Kidney epithelial cell (primary cell): ENCODE measurements around the gene TARM1. TPM values are rescaled to one million over a fixed set of nuclear protein-coding genes. Genes with fewer than 3 reads are reported as not detected.

ENCODE experiments used
- DNase-seq: peaks from one replicate; pipeline ENCODE4 v3.0.0-alpha.2; 2010; ENCODE audit warnings: low read depth
- H3K27me3 ChIP-seq: 2 replicates; pipeline ENCODE4 v1.6.0; 2011; ENCODE audit warnings: low read length; ENCODE audit not compliant: control insufficient read depth, insufficient read depth
- H3K36me3 ChIP-seq: 2 replicates; pipeline ENCODE4 v1.5.1; 2011; ENCODE audit warnings: low read length; ENCODE audit not compliant: control insufficient read depth, insufficient read depth
- H3K4me3 ChIP-seq: 2 replicates; pipeline ENCODE4 v1.5.1; 2011; ENCODE audit warnings: low read depth, mild to moderate bottlenecking, control low read depth, low read length
- total RNA-seq: library from RNA; depleted of rRNA; stranded (reverse); fragments of >200 nt; gene quantifications from 2 replicates; pipeline ENCODE4 v1.2.3, GENCODE V29; 2015
- TF ChIP-seq, protein P1 (sequence below): IDR thresholded peaks from 2 replicates; pipeline ENCODE4 v1.5.1; 2011; ENCODE audit warnings: mild to moderate bottlenecking, moderate library complexity, low read length, control low read depth, inconsistent platforms; ENCODE audit not compliant: insufficient read depth, poor library complexity, severe bottlenecking

TARM1 gene
- total RNA-seq, 1 donor from 2014 or later: not detected

DNA sequence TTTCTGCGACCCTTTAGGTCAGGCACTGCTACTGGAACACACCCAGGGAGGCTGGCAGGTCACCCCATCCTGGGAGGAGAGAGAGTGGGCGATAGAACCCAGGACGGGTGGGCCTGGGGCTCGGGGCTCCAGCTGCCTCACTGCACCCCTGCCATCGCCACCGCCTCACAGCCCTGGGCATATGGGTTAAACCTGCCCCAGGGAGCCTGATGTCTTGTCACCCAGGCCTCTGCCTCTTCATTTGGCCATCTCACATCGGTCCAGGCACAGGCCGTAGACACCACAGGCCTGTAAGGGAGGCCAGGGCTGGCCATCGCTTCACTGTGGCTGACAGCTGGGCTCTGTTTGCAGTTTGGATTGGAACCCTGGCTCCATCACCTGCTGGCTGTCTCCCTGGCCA is 44.5 kb upstream of the TARM1 start:
- no peaks in the 10 kb centered on the region for H3K36me3 ChIP-seq

DNA sequence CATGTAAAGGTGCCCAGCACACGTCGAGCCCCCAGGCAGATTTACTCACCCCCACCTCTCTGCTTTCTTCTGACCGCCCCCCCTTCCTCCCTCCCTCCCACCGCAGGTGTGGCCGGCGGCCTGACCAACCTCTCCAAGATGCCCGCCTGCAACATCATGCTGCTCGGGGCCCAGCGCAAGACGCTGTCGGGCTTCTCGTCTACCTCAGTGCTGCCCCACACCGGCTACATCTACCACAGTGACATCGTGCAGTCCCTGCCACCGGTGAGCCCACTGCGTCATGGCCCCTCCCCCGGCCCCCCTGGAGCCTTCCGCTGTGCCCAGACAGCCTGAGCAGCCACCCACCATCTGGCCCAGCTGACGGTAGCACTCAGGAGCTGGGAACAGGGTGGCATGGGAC is 43.2 kb upstream of the TARM1 start:
- peaks cover 3% of the 10 kb centered on the region for H3K36me3 ChIP-seq

More for the DNA sequence above, 44.5 kb upstream of the TARM1 start:
- H3K4me3 ChIP-seq: no peak overlapping the region
- no peak for DNase-seq
- TF ChIP-seq, protein P1, sequence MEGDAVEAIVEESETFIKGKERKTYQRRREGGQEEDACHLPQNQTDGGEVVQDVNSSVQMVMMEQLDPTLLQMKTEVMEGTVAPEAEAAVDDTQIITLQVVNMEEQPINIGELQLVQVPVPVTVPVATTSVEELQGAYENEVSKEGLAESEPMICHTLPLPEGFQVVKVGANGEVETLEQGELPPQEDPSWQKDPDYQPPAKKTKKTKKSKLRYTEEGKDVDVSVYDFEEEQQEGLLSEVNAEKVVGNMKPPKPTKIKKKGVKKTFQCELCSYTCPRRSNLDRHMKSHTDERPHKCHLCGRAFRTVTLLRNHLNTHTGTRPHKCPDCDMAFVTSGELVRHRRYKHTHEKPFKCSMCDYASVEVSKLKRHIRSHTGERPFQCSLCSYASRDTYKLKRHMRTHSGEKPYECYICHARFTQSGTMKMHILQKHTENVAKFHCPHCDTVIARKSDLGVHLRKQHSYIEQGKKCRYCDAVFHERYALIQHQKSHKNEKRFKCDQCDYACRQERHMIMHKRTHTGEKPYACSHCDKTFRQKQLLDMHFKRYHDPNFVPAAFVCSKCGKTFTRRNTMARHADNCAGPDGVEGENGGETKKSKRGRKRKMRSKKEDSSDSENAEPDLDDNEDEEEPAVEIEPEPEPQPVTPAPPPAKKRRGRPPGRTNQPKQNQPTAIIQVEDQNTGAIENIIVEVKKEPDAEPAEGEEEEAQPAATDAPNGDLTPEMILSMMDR: no peak
- no peaks in the 10 kb centered on the region for H3K27me3 ChIP-seq

DNA sequence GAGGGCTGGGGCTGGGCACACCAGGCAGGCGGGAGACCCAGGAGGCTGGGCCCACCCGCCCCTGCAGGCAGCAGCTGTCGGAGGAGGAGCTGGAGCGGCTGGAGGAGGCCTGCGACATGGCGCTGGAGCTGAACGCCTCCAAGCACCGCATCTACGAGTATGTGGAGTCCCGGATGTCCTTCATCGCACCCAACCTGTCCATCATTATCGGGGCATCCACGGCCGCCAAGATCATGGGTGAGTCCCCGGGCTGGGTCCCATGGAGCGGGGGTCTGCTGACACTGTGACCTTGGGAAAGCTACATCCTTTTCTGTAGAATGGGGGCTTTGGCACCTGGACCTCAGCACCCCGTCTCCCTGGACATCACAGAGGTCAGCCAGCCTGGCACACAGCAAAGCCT is 42.5 kb upstream of the TARM1 start:
- Histone ChIP-seq H3K4me3 (no peak overlapping the region), H3K36me3 (peaks cover 3% of the 10 kb centered on the region), H3K27me3 (no peaks in the 10 kb centered on the region)
- TF ChIP-seq, protein P1: no peak
- no peak for DNase-seq

More for the DNA sequence above, 43.2 kb upstream of the TARM1 start:
- TF ChIP-seq, protein P1: no peak
- no peak for DNase-seq
- H3K27me3 ChIP-seq: no peaks in the 10 kb centered on the region
- H3K4me3 ChIP-seq: no peak overlapping the region

DNA sequence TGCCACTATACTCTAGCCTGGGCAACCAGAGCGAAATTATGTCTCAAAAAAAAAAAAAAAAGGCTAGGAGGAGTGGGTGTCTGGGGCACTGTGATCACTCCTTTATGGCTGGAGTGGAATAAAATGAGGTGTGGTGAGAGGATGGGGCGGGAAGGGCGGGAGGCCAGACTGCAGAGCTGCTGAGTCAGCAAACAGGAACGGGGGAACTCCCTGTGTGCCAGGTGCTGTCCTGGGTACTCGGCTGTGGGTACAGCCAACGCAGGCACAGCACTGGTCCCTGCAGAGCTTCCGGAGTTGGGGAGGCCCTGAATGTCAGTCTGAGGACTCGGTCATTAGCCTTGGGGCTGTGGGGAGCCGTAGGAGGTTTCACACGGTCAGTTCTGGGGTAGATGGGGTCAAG is 40.1 kb upstream of the TARM1 start:
- Histone ChIP-seq H3K36me3 (peaks cover 3% of the 10 kb centered on the region), H3K27me3 (no peaks in the 10 kb centered on the region), H3K4me3 (no peak overlapping the region)
- TF ChIP-seq, protein P1: no peak
- no peak for DNase-seq

DNA sequence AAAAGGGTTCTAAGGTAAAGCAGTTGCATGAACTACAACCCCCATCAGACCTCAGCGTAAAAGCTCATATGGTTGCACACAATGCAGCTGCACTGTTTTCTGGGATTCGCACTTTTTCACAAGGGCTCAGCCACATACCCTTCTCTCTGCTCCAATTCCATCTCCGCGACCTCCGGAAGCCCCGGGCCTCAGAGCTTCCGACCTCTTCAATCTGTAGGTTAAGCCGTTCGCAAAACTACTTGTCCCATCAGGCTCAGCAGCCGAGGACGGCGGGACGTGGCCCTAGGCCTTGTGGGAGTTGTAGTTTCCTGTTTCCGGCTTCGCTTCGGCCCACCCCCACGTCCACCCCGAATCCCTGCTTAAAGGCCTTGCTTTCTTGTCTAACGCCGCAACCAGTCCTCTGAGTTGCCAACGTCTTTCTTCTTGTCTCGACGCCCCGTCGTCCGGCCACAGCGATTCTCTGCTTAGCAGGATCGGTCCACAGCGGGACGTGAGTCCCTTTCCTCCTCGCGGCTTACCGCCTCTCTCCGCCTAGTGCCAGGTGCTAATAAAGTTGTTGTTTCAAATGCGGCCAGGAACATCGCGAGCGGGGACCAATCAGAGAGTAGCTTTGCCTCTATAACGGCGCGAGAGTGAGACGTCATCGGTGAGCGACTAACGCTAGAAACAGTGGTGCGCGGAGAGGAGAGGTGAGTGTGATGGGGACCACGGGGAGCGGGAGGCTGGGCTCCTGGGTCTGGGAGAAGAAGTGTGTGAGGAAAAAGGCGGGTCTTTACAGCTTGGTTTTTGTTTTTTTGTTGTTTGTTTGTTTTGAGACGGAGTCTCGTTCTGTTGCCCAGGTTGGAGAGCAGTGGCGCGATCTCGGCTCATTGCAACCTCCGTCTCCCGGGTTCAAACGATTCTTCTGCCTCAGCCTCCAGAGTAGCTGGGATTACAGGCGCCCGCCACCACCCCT is 34.2 kb upstream of the TARM1 start, which contains the start of the genes PRPF31 and TFPT:
PRPF31 (plus strand) TSS at position 646 of the 955 bp plus-strand sequence. CDS start 2,525 bp downstream, outside the sequence.
TFPT (minus strand) TSS at position 549 of the 955 bp plus-strand sequence; CDS start at position 161, 388 bp downstream.
- peaks cover 3% of the 10 kb centered on the region for H3K36me3 ChIP-seq

More for the DNA sequence above, 34.2 kb upstream of the TARM1 start, which contains the start of the genes PRPF31 and TFPT:
- TF ChIP-seq, protein P1: no peak
- H3K27me3 ChIP-seq: no peaks in the 10 kb centered on the region
- H3K4me3 ChIP-seq: peak within 1 kb of the TSS; percentile 66
- DNase-seq: peak; percentile 83
